ENCODE measurements around the gene SSR2.

SSR2 gene

DNA sequence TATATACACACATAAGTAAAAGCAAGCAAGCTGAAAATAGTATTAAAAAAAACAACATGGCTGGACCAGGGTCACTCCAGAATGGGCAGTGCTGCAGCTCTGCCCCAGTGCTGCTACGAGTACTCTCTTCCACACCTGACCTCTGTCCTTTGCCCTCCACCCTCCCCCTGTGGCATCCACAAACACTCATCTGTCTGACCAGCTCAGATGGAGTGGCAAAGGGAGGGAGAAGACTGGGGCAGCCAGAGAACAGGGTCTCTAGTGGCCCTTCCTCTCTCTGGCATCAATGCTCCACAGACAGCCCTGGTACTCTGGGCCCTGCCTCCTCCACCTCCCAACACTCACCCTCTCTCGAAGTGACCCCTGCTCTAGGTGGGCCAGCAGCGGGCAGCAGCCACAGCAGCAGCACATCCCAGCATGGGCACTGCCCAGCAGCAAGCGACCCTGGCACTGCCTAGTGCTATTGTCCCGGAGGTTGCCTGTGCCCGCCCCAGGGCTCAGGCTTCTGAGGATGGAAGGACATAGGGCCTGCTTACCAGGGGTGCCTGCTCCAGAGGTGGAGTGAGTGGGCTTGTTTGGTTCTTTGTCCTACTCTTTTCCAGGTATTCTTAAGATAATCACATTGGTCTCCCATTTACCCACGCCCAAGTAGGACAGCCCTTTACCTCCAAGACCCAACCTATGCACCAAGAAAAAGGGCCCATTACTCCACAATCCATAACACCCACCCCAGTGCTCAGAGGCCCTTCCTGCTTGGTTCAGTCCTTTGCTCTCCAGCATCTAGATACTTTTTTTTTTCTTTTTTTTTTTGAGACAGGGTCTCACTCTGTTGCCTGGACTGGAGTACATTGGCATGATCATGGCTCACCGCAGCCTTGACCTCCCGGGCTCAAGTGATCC is 48.6 kb downstream of the SSR2 start:
- Histone ChIP-seq H3K27ac (ENCODE audit: low read depth, low read length) (no peak overlapping the region), H3K4me3 (ENCODE audit: low read length) (peak overlapping the region; percentile 8), H3K4me2 (ENCODE audit: low read length) (peak overlapping the region; percentile 35), H3K79me2 (ENCODE audit: control insufficient read depth, low read length) (peaks cover 100% of the 10 kb centered on the region), H3K36me3 (ENCODE audit: control insufficient read depth, low read length) (peaks cover 81% of the 10 kb centered on the region), H3K27me3 (ENCODE audit: control insufficient read depth, low read length) (no peaks in the 10 kb centered on the region), H3K9me3 (ENCODE audit: control insufficient read depth, insufficient read depth, low read length) (no peaks in the 10 kb centered on the region), H3K9me2 (replicated peaks; ENCODE audit: control insufficient read depth, low read length) (no peaks in the 10 kb centered on the region), H3K4me1 (ENCODE audit: control insufficient read depth, low read length) (peaks cover 71% of the 10 kb centered on the region), H3F3A (ENCODE audit: control insufficient read depth, insufficient read depth) (no peaks in the 10 kb centered on the region), H4K20me1 (ENCODE audit: control insufficient read depth, insufficient read depth, low read depth, low read length) (peaks cover 21% of the 10 kb centered on the region)
- TF ChIP-seq EZH2phosphoT487 (IDR thresholded peaks at IDR 0.05; ENCODE audit: borderline replicate concordance, low read length), result no peak
- TF ChIP-seq, protein P1, sequence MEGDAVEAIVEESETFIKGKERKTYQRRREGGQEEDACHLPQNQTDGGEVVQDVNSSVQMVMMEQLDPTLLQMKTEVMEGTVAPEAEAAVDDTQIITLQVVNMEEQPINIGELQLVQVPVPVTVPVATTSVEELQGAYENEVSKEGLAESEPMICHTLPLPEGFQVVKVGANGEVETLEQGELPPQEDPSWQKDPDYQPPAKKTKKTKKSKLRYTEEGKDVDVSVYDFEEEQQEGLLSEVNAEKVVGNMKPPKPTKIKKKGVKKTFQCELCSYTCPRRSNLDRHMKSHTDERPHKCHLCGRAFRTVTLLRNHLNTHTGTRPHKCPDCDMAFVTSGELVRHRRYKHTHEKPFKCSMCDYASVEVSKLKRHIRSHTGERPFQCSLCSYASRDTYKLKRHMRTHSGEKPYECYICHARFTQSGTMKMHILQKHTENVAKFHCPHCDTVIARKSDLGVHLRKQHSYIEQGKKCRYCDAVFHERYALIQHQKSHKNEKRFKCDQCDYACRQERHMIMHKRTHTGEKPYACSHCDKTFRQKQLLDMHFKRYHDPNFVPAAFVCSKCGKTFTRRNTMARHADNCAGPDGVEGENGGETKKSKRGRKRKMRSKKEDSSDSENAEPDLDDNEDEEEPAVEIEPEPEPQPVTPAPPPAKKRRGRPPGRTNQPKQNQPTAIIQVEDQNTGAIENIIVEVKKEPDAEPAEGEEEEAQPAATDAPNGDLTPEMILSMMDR (IDR thresholded peaks at IDR 0.05; ENCODE audit: low read depth, low read length, poor library complexity, severe bottlenecking), result no peak

DNA sequence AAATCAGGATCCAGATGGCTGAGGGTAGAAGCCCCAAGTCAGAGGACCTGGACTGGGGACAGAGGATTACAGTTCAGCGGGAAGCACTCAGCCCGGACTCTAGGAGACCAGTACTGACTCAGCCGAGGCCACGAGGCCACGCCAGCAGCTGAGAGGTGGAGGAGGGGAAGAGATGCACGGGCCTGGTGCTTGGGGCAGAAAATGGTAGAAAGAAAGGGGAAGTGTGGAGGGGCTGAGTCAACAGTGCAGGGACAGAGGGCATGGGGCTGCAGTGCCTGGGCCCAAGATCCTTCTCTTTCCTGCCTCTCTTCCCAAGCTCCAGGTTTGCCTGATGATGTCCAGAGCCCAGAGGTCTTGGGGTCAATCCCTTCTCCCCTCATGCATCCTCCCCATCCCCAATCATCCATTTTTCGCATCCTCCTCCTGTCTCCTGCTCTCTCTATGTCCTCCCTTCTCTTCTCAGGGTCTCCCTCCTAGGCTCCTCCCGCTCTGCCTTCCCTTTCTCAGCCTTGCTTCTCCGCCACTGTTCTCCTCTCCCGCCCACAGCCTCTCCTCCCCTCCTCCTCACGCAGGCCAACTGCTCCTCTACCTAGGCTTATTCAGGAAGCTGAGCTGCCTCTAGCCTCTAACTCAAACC is 50.1 kb downstream of the SSR2 start:
- peaks cover 88% of the 10 kb centered on the region for H3K79me2 ChIP-seq (ENCODE audit: control insufficient read depth, low read length)
- peak overlapping the region; percentile 44 for H3K27ac ChIP-seq (ENCODE audit: low read depth, low read length)
- H3F3A ChIP-seq (ENCODE audit: control insufficient read depth, insufficient read depth), result no peaks in the 10 kb centered on the region
- peaks cover 56% of the 10 kb centered on the region for H3K4me1 ChIP-seq (ENCODE audit: control insufficient read depth, low read length)
- peaks cover 17% of the 10 kb centered on the region for H4K20me1 ChIP-seq (ENCODE audit: control insufficient read depth, insufficient read depth, low read depth, low read length)
- peak overlapping the region; percentile 26 for H3K4me3 ChIP-seq (ENCODE audit: low read length)
- peak overlapping the region; percentile 46 for H3K4me2 ChIP-seq (ENCODE audit: low read length)
- H3K27me3 ChIP-seq (ENCODE audit: control insufficient read depth, low read length), result no peaks in the 10 kb centered on the region
- peaks cover 87% of the 10 kb centered on the region for H3K36me3 ChIP-seq (ENCODE audit: control insufficient read depth, low read length)
- TF ChIP-seq EZH2phosphoT487 (IDR thresholded peaks at IDR 0.05; ENCODE audit: borderline replicate concordance, low read length), result no peak
- TF ChIP-seq, protein P1 (IDR thresholded peaks at IDR 0.05; ENCODE audit: low read depth, low read length, poor library complexity, severe bottlenecking), result no peak
- no peaks in the 10 kb centered on the region for H3K9me3 ChIP-seq (ENCODE audit: control insufficient read depth, insufficient read depth, low read length)
- H3K9me2 ChIP-seq (replicated peaks; ENCODE audit: control insufficient read depth, low read length), result no peaks in the 10 kb centered on the region

DNA sequence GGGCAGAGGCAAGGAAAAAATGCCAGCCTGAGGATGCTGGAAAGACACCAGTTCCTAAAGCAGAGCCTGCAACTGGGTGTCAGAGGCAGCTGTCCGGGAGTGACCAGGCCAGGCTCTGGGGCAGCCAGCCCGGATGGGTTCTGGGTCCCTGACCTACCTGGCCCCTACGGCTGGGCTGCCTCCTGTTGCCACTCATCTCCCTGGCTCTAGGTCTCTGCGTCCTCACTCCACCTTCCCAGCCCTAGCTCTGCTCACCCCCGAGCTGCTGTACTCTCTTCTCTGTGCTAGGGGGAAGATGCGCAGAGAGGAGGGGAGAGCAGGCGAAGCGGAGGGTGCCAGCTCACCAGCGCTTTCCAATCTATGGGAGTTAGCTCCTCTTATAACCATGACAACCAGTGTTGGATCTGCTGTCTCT is 51.4 kb downstream of the SSR2 start:
- peaks cover 43% of the 10 kb centered on the region for H3K4me1 ChIP-seq (ENCODE audit: control insufficient read depth, low read length)
- peaks cover 4% of the 10 kb centered on the region; the same call in 1 of the 2 replicates for H4K20me1 ChIP-seq (ENCODE audit: control insufficient read depth, insufficient read depth, low read depth, low read length)
- TF ChIP-seq, protein P1 (IDR thresholded peaks at IDR 0.05; ENCODE audit: low read depth, low read length, poor library complexity, severe bottlenecking), result no peak
- no peak for TF ChIP-seq EZH2phosphoT487 (IDR thresholded peaks at IDR 0.05; ENCODE audit: borderline replicate concordance, low read length)
- no peaks in the 10 kb centered on the region for H3K9me3 ChIP-seq (ENCODE audit: control insufficient read depth, insufficient read depth, low read length)
- no peak overlapping the region for H3K4me2 ChIP-seq (ENCODE audit: low read length)
- no peaks in the 10 kb centered on the region for H3K27me3 ChIP-seq (ENCODE audit: control insufficient read depth, low read length)
- no peaks in the 10 kb centered on the region for H3K9me2 ChIP-seq (replicated peaks; ENCODE audit: control insufficient read depth, low read length)
- H3F3A ChIP-seq (ENCODE audit: control insufficient read depth, insufficient read depth), result no peaks in the 10 kb centered on the region
- peaks cover 75% of the 10 kb centered on the region for H3K79me2 ChIP-seq (ENCODE audit: control insufficient read depth, low read length)
- peaks cover 86% of the 10 kb centered on the region for H3K36me3 ChIP-seq (ENCODE audit: control insufficient read depth, low read length)
- no peak overlapping the region for H3K4me3 ChIP-seq (ENCODE audit: low read length)
- no peak overlapping the region for H3K27ac ChIP-seq (ENCODE audit: low read depth, low read length)

Data from DOHH2 (cell line).